NOMO-1 treated with dmso at 0.1 percent for 144 hours (cell line): ENCODE measurements around the gene STEAP3.

Source experiments
- DNase-seq: peaks from one replicate; lab custom pipeline; 2025; ENCODE audit not compliant: unreplicated experiment; lab: John Stamatoyannopoulos, UW

STEAP3 gene

DNA sequence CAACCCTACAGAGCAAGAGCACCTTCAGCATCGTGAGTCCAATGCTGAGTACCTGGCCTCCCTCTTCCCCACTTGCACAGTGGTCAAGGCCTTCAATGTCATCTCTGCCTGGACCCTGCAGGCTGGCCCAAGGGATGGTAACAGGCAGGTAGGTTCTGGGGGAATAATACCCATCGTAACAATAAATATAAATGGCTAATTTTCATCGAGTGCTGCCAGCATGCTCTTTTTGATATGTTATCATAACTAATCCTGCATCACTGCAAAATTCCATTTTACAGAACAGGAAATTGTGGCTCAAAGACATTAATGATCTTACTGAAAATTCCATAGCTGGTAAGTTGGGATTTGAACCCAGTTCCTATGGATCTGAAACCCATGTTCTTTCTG, 22.2 kb downstream of the STEAP3 start:
- DNase-seq, result no peak

DNA sequence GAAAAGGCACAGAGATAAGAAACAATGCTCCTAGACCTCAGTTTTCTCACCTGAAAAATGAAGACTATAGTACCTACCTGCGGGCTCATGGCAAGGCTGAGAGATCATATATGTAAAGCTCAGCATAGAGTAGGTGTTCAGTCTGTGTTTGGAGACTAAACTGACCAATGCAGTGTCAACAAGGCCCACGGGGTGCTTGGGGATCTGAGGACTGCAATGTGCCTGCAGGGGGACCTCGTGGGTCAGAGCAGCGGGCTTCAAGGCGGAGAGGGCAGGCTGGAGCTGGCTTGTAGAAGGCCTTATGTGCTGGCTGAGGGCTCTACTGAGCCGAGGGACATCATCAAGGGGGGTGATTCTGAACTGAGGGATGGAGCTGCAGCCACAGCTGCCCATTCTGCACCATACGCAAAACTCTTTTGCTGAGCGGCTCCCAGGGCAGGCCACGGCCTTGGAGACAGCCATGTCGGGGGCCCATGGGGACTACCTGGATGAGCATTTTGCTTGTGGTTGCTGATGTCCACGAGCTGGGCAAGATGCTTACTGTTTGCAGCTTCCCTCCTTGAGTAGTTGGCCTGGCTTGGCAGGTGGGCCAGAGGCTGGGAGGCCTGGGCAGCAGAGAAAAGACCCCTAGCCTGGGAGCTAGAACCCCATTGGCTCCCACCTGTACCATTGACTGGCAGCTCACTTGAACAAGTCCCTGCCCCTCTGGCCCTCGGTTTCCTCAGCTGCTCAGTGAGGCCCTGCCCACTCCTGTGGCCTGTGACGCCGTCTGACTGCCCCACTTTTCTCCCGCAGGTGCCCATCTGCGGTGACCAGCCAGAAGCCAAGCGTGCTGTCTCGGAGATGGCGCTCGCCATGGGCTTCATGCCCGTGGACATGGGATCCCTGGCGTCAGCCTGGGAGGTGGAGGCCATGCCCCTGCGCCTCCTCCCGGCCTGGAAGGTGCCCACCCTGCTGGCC, 23.5 kb downstream of the STEAP3 start:
- no peak for DNase-seq

DNA sequence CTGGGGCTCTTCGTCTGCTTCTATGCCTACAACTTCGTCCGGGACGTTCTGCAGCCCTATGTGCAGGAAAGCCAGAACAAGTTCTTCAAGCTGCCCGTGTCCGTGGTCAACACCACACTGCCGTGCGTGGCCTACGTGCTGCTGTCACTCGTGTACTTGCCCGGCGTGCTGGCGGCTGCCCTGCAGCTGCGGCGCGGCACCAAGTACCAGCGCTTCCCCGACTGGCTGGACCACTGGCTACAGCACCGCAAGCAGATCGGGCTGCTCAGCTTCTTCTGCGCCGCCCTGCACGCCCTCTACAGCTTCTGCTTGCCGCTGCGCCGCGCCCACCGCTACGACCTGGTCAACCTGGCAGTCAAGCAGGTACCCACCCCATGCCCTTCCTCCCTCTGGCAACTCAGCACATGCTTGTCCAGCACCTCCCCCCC, 24.2 kb downstream of the STEAP3 start:
- no peak for DNase-seq

DNA sequence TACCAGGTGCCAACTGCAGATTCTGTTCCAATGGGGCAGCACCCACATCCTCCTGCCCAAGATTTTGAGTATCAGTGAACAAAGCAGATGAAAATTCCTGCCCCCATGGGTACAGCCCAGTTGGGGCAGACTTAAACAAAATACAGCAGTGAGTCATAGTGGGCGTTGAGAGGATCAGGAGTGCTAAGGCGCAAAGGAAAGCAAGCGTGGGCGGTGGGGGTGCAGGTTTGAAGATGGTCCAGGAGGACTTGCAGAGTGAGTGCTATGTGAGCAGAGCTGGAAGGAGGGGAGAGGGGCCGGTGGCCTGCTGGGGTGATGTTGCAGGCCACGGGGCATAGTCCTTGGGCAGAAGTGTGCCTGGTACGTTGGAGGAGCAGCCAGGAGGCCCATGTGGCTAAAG, 24.7 kb downstream of the STEAP3 start:
- DNase-seq, result no peak

DNA sequence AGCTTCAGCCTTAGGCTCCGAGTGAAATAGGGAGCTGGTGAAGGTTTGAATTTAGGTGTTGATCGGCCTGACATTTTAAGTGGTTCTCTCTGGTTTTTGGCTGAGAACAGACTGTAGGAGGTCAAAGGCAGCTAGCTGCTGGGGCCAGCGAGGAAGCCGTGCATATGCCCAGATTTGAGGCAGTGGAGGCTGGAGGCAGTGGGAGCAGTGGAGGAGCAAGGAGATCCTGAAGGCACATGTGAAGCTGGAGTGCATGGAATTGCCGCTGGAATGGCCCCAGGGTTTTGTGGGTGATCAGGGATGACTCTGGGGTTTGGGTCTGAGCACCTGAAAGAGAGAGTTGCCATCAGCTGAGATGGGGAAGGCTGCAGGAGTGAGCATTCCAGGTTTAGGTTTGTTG, 25.1 kb downstream of the STEAP3 start:
- no peak for DNase-seq

DNA sequence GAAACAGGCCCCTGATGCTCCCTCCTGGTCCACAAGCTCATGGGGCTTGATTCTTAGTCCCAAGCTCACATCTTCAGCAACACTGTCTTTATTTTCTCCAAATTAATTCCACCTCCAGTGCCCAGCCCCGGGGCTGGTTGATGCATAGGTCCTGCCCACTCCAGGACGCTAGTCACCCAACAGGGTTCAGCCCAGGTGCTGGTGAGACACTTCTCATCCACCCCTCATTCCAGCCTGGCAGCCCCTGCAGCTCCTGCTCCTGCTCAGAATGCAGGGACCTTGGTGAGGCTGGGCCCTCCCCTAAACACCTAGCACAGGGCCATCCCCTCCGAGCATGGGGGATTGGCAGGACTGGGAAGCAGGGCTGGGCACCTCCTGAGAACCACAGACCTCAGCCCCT, 25.7 kb downstream of the STEAP3 start:
- DNase-seq, result no peak

DNA sequence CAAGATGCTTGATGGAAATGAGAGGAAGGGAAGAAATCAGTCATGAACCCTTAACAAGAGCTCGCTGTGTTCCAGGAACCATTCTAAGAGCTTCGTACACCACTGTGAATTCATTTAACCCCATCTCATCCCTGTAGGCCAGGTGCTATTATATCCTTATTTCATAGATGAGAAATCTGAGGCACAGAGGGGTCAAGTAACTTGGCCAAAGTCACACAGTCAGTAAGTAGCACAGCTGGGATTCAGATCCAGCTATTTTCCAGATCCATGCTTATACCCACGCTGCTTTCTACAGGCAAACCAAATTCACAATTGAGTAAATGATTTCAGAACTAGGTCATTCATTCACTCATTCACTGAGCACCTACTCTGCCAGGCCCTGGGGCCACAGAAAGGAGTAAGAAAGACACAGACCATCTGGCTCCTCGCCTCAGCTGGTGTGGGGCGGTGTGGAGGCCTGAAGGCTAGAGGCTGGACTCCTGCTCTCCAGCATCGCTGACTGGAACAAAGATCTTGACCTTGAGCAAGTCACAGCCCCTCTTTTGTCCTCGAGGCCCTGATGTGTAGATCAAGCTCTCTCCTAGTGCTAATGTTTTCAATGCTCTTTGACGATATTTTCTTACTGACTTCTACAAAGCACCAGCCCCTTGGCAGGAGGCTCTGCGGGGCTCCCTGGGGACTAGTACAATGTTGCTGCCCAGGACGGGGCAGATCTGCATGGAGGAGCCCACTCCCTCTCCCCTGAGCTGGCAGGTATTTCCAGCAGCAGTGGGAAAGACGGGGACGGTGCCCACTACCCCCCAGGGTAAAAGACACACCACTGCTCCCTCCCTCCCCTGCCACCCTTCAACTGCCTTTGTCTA, 26.5 kb downstream of the STEAP3 start:
- no peak for DNase-seq

DNA sequence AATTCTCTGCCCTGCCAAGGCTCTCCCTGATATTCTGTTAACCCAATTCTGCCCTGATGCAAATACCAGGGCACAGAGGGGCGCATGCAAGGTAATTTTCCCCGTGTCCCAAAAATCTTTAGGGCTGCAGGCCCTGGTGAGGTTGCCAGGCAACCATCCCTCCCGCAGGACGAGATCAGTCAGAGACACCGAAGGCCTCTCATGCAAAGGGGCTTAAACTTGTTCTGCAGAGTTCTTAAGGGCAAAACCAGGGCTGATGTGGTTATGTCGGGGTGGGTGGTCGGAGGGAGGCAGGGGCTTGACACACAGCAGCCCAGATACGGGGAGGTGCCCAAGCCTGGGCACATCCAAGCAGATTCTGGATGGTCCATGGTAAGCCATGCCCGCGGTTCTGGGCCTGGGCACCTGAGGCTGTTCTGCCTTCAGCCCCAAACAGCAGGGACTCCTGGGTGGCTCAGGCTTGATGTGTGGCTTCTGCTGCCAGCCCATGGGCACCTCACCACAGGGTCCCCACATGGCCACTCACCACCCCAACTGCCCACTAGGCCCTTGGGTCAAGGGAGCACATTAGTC, 27.2 kb downstream of the STEAP3 start:
- DNase-seq, result no peak

DNA sequence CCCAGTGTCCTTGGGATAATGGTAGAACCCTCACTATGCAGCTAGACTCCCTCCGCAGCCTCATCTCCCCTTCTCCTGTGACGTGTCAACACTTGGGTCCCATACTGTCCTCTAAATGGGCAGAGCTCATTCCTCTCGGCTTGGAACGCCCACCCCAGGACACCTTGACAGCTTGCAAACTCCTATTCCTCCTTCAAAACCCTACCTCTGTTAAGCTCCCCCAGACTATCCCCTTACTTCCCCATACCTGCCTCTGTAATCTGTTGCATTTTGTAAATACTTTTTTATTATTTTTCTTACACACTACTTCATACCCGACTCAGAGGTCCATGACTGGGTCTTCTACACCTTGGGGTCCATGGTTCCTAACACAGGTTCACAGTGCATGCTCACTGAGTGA, 28.0 kb downstream of the STEAP3 start:
- DNase-seq, result no peak

DNA sequence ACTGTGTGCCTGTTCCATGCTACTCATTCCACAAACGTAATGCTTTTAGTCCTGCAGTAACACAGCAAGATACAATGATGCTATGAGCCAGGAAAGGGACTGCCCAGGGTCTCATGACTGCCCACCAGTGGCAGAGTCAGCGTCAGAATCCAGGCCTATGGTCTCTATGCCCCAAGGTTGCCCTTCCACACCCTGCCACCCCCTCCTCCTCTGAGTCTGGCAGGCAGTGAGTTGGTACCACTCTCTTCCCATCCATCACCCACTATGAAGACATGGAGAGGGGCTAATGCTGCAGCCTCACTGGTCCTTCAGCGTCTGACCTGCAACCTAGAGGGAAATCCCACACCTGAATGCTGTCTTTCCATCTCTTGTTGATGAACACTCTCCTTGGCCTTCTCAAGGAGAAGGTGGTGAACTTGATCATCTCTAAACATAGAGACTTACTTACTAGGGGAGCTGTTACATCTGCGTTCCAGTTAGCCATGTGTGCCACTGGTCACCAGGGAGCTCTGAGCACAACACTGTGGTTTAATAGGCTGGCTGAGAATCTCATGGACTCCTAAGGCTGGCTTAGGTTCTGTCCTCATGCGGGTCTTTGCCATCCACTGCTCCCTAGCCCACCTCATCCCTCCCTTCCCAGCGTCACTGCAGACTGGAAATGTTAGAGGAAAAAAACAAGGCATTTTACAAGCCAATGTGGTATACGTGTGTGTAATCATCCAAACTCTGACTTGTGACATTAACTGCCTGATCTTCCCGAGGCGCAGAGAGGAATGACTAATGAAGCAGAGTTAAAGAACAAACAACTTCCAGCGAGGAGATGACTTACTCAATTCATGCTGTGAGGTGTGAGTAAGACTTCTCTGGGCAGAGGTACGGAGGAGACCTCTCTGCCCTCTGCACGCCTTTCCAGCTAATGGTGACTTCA, 28.8 kb downstream of the STEAP3 start:
- no peak for DNase-seq

DNA sequence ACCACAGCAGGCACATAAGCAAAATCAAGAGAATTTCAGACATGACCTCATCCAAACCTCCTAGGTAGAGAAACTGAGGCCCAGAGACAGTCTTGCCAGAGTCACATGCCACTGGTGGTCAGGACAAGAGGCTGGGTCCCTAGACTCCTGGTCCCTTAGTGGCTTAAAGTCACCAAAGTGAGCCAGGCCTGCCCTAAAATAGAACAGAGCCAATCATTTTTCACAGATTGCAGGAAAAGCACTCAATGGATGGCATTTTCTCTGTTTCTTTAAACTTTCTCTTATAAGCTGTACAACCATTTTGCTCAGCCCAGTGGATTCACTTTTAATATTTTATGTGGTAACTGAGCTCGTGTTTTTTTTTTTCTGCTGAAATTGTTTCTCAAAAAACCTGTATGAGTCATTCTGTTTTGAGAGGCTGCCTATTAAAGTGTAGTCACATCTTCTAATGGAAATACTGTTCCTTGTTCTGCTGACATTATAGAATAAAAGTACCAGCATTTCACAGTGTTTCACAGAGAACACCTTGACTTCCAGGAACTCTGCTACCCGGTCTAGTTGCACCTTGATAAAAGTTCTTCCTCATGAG, 29.6 kb downstream of the STEAP3 start:
- no peak for DNase-seq

DNA sequence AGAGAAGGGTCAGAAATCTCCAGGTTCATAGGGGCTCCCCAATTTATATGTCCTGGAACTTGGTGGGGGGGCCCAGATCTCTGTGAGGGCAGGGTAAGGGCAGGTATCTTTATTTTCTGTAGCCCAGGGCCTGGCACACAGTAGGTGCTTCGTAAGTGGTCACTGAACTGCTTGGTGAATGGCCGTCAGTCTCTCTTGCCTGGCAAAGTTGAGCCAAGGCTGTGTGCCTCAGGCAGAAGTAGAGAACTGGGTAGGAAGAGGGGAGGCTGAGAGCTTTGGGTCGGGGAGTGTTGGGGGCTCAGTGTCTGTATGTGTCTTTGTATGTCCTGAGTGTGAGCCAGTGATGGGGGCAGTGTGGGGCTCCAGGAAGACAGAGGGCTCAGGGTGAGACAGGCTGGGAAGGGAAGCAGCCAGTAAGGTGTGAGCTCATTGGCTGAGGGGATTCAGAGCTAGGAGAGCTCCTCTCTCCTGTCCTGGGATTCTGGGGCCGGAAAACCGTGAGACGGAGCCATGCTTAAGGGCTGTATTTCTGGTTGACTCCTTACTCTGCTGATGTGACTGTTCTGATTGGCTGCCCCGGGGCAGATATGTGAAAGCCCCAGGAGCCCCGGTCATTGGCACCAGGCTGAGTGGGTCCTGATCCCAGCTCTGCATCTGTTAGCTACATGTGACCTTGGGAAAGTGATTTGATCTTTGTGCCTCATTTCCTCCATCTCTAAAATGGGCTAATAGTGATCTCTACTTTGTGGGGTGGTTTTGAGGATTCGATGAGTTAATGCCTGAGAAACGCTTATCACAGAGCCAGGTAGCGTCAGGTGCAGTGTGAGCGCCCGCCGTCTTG, 30.3 kb downstream of the STEAP3 start:
- DNase-seq, result no peak

DNA sequence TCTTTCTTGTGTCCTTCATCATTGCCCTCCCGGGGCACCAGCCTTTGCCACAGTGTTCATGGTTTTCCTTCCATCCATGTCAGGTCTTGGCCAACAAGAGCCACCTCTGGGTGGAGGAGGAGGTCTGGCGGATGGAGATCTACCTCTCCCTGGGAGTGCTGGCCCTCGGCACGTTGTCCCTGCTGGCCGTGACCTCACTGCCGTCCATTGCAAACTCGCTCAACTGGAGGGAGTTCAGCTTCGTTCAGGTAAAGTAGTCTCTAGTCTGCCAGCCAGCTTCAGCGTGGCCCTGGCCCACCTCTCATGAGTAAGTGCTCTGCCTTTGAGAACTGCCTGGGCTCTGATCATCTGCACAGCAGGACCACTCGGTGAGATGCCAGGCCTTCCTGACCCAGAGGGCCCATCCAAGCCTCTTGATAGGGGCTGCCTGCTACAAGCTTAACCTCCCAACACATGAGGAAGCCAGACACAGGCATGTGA, 31.0 kb downstream of the STEAP3 start:
- DNase-seq, result no peak

DNA sequence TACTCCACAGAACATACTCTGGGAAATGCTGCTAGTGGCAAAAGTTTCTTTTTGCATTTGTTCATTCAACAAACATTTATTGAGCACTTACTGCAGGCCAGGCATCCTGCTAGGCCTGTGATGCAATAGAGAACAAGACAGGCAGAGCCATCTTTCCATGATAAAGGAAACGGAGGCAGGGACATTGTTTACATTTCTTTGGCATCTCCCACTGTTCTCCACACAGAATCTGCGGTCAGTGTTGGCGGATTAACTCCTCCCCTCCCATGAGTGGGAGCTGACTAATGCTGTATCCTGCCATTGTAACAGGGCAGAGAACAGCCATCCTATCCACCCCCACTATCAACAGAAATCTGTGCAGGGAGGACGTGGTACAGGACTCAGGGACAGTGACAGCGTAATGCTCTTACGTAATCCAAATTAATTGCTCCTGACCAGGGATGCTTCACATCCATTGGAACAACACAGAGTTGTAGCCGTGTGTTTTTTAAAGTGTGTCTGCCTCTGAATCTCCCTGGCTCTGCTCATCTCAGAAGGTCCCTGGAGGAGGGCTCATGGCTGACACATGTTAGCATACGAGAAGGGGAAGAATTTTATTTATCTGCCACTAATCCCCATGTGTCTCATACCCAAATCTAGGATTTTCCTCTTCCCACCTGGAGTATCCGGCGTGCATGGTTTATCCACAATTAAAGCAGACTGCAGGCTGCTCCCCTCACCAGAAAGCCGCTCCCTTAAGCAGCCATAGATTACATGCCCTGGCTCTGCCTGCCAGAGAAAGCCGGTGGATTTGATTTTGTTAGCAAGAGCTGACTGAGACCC, 32.3 kb downstream of the STEAP3 start:
- no peak for DNase-seq

DNA sequence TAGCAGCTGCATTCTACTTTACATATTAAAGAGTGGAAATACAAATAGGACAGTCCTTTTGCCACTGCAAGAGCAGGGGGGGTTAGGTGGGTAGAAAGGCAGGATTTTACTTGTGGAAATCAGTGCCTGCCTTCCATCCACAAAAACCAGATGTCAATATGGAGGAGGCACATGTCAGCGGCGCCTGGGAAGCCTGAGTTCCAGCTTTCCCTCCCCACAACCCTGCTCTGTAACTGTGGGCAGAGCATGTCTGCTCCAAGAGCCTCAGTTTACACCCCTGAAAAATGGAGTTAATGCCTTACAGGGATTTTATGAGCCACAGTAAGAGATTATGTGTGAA, 32.9 kb downstream of the STEAP3 start:
- no peak for DNase-seq

DNA sequence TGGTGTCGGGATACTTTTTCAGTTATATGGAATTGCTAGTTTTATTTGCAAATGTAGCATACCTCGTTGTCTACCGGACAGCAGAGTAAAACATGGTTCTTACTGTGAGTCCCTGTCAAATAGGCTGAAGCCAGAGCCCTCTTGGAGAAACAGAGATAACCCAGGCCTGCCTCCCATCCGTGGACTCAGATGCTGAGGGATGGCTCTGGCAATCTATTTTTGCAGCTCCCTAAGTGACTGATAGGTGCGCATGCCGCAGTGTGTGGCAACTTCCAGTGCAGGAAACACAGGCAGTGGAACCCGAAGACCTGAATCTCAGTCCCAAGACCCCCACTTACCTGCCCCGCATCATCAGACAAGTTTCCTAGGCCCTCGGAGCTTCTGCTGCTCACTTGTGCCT, 33.6 kb downstream of the STEAP3 start:
- no peak for DNase-seq

DNA sequence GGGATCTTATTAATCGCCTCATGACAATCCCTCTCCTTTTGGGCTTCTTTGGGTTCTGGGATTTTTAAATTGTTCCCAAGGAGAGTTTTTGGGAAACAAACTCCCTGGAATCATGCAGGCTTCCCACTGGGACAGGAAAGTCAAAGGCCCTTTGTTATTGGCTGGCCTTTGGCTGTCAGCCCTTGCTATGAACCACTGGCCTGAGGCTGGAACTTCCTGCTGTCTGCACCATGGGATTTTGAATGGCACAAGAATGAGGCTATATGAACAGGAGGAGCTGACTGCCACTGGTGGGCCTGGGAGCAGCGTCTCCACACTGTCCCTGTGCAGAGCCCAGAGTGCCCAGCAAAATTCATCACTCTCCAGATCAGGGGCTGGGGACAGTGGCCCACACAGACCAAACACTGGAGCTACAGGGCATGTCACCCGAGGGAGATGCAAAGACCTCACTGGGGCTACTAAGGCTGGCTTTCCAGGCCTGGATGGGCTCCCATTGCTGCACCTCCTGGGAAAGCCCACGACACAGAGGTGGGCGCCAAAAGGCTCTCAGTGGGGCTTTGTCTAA, 35.7 kb downstream of the STEAP3 start:
- no peak for DNase-seq
